HTR-8/SVneo (cell line): ENCODE measurements around the gene LENG1.

ENCODE experiments used
- DNase-seq: peaks from one replicate; pipeline ENCODE4 v3.0.0; 2011; ENCODE audit warnings: low spot score, mixed read lengths; ENCODE audit not compliant: insufficient read length
- FAIRE-seq: peaks from 2 replicates; lab custom pipeline; 2011; peaks lifted over from hg19 to GRCh38; lab: Jason Lieb, UNC

The LENG1 gene

GRCh38 chr19:54168174-54168917 lies 8.8 kb upstream of the LENG1 start:
- DNase-seq (peak; percentile 91), FAIRE-seq (peak; percentile 9)

- no peak for DNase-seq
- peak; percentile 36 for FAIRE-seq
These were observed 5.7 kb upstream of the LENG1 start for GRCh38 chr19:54165222-54165621.

- FAIRE-seq (no peak), DNase-seq (no peak)
These were observed 5.0 kb upstream of the LENG1 start for GRCh38 chr19:54164369-54165068.

GRCh38 chr19:54162884-54163283 lies 3.4 kb upstream of the LENG1 start:
- no peak for DNase-seq
- FAIRE-seq: no peak

- DNase-seq (no peak), FAIRE-seq (no peak)
These were observed 2.8 kb upstream of the LENG1 start for GRCh38 chr19:54162241-54162805.

- no peak for FAIRE-seq
- DNase-seq: no peak
These were observed 1.3 kb upstream of the LENG1 start for GRCh38 chr19:54160854-54161253.

GRCh38 chr19:54160182-54160811 lies 776 bp upstream of the LENG1 start:
- FAIRE-seq: no peak

GRCh38 chr19:54158812-54159351 lies 639 bp downstream of the LENG1 start:
- no peak for FAIRE-seq
- no peak for DNase-seq

More at GRCh38 chr19:54160182-54160811, 776 bp upstream of the LENG1 start:
- no peak for DNase-seq

- FAIRE-seq: no peak
These were observed 2.6 kb downstream of the LENG1 start for GRCh38 chr19:54156953-54157352.

GRCh38 chr19:54156490-54156889 lies 3.0 kb downstream of the LENG1 start:
- no peak for FAIRE-seq

More at GRCh38 chr19:54156953-54157352, 2.6 kb downstream of the LENG1 start:
- no peak for DNase-seq

GRCh38 chr19:54155694-54156093 lies 3.8 kb downstream of the LENG1 start:
- no peak for FAIRE-seq
- DNase-seq: no peak

More at GRCh38 chr19:54156490-54156889, 3.0 kb downstream of the LENG1 start:
- no peak for DNase-seq

- FAIRE-seq (no peak), DNase-seq (no peak)
These were observed 4.7 kb downstream of the LENG1 start for GRCh38 chr19:54154603-54155345.

GRCh38 chr19:54153731-54154326 lies 5.7 kb downstream of the LENG1 start:
- DNase-seq (no peak), FAIRE-seq (no peak)

- FAIRE-seq (no peak), DNase-seq (no peak)
These were observed 6.5 kb downstream of the LENG1 start for GRCh38 chr19:54152878-54153524.

- no peak for FAIRE-seq
These were observed 7.3 kb downstream of the LENG1 start for GRCh38 chr19:54152267-54152666.

GRCh38 chr19:54151362-54152035 lies 8.0 kb downstream of the LENG1 start:
- no peak for DNase-seq

More at GRCh38 chr19:54152267-54152666, 7.3 kb downstream of the LENG1 start:
- no peak for DNase-seq

GRCh38 chr19:54149021-54149812 lies 10.3 kb downstream of the LENG1 start:
- no peak for FAIRE-seq

More at GRCh38 chr19:54151362-54152035, 8.0 kb downstream of the LENG1 start:
- no peak for FAIRE-seq

More at GRCh38 chr19:54149021-54149812, 10.3 kb downstream of the LENG1 start:
- DNase-seq: no peak
